Stimulated activated CD4-positive, alpha-beta T cell treated with anti-CD3 and anti-CD28 coated beads, Interleukin-15, amount 100 ng/mL, for 48 hours (primary cell): Measurements from ENCODE around the gene SORD.
A peak's percentile ranks its signal among the peaks of the same experiment; 100 is the strongest.
"Not testable (repeated sequence)": the region's sequence is repeated elsewhere in the genome, so short reads cannot be mapped to it uniquely, and the experiment has no call there.

Experiments
- DNase-seq, 2 donors: peaks; one replicate each; pipeline ENCODE4 v3.0.0-alpha.2; 2020; ENCODE audit warnings: low read depth in 2 of 2

Gene SORD

DNA sequence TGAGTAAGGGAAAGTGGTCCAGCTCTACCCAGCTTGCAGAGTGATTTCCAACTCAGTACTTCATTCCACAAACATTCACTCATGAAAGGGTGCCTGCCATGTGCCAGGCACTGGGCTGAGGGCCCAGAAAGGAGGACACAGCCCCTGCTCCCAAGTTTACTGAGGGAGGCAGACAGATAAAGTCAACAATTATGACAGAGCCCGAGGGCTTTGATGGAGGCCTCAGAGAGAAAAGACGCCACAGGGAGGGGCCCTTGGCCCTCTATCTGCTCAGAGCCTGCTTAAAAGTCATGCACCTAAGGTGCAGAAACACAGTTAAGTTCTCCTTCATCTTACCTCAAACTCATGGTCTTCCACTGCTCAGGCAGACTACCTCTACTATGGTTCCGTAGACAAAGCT lies 1.7 kb downstream of the SORD start:
- DNase-seq: not testable (repeated sequence)

DNA sequence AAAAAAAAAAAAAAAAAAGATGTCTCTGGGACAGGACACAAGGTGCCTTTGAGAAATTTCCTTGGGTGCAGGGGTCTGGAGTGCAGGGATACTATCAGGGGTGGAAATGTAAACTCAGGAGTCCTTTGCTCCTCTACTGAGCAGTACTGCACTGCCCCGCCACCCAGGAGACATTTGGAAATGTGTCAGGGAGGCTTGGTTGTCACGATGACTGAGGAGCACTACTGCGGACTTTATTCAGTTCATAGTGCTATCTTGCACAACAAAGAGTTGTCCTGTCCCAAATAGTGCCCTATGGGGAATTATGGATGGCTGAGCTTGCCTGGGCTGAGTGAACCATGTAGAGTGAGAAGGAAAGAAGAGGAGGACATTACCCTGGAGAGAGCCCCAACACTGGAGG lies 2.6 kb downstream of the SORD start:
- not testable (repeated sequence) for DNase-seq

DNA sequence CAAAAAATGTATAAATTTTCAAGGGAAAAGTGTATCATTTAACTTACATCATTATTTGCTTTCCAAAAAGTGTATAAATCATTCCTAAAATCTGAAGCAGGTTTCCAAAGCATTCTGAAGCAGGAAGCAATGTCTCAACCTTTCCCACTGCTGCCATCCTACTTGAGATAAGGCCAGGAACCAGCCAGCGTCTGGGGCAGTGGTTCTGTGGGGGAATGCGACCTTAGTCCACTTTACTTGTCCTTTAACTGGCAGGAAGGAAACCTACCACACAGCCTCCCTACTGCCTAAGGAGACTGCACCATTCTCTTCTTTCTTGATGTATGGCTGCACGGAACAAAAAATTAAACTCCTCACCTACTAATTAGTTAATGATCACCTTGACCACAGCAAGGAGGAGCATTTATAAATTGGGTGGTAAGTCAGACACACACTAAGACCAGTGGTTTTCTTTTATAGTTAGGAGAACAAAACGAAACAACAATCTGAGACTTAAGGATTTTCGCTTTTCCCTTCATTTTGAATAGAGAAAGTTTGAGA lies 3.7 kb downstream of the SORD start:
- no peak for DNase-seq

DNA sequence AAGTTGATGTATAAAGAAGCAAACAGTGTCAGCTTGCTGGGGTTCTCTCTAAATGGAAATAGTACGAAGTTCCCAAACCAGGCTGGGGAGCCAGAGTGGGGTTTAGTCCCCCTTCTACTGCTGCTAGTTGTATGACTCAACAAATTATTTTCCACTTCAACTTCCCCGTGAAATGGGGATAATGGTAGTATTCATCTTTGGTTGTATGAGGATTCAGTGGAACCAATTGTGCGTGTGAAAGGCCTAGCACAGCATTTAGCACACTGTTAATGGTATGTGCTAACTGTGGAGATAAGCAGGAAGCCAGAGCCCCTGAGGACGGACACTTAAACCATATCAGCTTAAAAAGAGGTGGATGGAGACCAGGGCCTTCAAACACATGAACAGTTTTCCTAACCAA lies 4.2 kb downstream of the SORD start:
- DNase-seq: no peak

DNA sequence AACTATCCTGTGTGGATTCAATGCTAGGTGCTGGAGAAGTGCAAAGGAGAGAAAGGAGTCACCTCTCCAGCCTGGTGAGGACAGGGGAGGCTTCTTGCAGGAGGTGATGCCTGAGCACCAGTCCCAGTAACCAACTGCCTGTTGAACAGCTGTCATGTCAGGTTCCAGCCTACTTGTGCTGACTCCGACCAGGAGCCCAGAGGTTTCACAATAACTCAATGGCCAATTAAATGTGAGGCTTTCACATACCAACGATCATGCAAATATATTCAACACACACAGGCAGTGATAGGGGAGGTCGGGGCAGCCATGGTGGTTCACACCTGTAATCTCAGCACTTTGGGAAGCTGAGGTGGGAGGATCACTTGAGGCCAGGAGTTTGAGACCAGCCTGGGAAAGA lies 7.7 kb downstream of the SORD start:
- no peak for DNase-seq

DNA sequence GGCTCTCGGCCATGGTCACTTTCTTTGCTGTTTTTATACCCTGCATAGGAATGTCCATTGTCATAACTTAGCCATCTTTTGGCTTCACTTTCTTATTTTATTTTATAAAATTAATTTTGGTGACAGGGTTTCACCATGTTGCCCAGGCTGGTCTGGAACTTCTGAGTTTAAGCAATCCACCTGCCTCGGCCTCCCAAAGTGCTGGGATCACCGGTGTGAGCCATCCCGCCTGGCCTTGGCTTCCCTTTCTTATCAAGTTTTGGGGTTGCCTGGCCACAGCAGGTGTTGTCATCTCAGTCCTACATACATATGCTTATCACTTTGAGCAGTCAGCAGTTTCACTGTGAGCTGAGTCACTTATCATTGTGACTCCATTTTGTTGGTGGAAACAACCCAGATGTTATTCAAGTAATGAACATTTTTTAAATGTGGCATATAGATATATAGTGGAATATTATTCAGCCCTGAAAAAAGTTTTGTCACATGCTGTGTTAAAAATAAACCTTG lies 8.6 kb downstream of the SORD start:
- DNase-seq: not testable (repeated sequence)

DNA sequence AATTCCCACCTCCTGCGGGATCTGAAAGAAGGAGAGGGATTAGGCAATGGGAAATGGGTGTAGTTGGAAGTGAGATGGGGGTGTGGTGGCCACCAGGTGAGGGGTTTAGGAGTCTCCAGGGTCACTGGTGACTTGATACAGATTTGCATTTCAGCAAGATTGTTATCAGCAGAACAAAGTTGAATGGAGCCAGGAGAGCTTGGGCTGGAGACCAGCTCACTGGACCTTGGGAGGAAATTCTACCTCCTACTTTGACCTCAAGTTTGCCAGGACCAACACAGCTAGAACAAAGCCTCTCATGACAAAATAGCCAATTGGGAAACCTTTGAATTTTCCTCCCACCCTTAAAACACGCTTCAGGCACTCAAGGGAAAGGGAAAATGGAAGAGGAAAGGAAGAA lies 9.5 kb downstream of the SORD start:
- DNase-seq: not testable (repeated sequence)

DNA sequence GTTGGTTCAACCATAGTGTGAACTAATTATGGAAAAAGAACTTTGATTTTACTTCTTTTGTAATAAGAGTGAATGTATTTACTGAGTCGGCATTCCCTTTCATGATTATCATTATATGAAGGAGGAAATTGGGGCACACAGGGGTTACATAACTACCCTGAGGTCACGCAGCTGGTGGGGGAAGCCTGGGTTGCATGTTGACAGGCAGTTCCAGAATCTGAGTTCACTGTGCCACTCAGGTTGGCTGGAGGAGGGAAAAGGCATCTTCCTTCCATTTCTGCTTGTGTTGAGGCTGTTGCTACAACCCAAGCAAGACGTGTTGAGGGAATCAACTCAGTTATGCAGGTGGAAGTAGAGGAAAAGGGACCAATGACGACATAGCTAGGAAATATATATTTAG lies 11.1 kb downstream of the SORD start:
- DNase-seq: not testable (repeated sequence)

DNA sequence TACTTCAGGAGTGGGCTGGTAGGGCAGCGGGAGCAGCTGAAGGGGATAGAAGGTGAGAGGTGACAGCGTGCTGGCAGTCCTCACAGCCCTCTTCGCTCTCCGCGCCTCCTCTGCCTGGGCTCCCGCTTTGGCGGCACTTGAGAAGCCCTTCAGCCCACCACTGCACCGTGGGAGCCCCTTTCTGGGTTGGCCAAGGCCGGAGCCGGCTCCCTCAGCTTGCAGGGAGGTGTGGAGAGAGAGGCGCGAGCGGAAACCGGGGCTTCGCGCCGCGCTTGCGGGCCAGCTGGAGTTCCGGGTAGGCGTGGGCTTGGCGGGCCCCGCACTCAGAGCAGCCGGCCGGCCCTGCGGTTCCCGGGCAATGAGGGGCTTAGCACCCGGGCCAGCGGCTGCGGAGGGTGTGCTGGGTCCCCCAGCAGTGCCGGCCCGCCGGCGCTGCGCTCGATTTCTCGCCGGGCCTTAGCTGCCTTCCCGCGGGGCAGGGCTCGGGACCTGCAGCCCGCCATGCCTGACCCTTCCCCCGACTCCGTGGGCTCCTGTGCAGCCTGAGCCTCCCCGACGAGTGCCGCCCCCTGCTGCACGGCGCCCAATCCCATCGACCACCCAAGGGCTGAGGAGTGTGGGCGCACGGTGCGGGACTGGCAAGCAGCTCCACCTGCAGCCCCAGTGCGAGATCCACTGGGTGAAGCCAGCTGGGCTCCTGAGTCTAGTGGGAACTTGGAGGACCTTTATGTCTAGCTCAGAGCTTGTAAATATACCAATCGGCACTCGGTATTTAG lies 11.8 kb downstream of the SORD start:
- not testable (repeated sequence) for DNase-seq

DNA sequence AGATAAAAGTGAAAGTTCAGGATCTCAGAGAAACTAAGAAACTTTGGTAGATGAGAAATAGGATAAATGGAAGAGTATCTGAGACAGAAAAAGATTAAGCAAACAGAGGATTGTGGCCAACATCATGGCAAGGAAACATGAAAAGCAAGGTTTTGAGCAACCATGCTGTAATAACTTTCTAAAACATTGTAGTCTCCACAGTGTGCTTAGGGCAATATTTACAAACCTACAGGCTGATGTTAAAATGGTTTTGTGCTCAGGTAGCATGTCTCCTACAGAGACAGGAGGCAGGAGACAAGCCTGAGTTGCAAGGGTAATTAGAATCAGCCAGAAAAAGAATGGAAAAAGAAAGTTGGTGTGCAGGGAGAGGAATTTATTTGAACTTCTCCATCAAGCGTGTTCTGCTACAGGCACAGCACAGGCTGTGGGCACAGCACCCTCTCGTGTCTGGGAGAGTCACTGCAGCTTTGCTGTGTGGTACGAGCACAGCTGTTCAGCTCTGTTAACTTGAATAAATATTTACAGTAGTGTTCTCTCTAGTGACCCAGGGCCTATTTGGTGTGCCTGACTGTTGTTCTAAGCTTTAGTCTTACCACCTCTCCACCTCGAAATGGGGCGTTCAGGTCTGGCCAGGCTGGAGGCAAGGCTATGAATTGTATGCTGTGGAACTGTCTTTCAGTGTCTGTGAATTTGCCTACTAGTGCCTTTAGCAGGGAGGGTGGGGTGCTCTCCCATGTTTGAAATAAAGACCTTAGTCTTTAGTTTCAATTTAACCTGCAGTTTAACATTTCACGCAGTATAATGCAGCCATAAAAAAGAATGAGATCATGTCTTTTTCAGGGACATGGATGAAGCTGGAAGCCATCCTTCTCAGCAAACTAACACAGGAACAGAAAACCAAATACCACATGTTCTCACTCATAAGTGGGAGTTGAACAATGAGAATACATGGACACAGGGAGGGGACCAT lies 14.1 kb downstream of the SORD start:
- DNase-seq: peak; percentile 47 to 55

DNA sequence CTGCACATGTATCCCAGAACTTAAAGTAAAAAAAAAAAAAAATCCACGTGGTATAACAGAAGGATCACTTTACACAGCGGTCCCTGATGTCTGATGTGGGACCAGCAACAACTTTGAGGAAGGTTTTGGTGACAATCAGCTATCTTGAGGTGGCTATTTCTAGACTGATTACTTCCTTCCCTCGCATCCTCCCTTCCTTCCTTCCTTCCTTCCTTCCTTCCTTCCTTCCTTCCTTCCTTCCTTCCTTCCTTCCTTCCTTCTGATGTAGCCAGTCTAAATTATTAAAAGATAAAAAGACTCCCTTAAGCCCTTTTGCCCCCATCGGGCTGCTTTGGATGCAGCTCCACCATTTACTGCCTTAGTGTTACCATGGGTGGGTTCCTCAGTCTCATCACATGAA lies 14.9 kb downstream of the SORD start:
- DNase-seq: no peak

DNA sequence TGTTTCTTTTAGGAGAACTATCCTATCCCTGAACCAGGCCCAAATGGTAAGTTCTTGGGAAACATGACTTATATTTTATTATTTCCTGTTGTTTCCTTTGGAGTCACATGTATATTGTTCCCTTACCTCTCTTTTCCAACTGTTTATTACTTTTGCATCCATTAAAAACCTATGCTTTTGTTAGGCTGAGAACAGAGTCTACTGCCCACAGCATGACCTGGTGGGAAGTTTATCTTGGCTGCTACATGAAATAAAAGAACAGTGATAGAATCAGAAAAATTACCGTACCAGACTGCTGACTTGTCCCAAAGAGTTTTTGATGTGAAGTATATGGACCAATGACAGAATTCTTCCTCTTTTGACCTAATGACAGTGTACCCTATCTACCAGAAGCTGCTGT lies 17.4 kb downstream of the SORD start:
- DNase-seq: not testable (repeated sequence)

DNA sequence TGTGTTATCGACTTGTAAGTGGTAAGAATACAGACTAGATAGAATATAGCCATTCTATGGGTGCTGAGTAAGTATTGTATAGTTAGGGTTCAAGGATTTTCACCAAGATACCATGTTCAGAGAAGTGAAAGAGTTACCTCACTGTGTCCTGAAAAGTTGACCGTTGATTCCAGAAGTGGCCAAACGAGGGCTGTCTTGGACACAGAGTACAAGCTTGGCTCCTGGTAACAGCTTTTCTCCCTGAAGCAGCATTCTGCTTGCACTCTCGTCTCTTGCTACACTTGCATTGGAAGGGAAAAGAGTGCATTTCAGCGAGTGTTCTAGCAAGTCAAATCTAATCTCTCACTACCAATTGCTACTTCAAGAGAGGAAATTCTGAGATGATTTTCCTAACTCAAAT lies 18.5 kb downstream of the SORD start:
- not testable (repeated sequence) for DNase-seq

DNA sequence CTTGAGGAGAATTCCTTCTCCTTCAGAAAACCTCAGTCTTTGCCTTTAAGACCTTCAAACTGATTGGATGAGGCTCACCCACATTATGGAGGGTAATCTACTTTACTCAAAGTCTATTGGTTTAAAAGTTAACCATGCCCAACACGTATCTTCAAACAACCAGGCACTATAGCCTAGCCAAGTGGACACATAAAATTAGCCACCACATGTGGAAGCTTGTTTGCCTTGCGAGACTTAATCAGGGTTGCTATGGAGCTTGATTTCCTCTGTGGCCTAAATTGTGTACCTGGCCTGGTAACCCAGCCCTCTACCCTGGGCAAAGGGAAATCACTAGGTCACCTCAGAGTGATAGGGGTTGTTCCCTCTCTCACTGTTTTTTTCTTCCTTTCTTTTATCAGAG lies 19.9 kb downstream of the SORD start:
- not testable (repeated sequence) for DNase-seq

DNA sequence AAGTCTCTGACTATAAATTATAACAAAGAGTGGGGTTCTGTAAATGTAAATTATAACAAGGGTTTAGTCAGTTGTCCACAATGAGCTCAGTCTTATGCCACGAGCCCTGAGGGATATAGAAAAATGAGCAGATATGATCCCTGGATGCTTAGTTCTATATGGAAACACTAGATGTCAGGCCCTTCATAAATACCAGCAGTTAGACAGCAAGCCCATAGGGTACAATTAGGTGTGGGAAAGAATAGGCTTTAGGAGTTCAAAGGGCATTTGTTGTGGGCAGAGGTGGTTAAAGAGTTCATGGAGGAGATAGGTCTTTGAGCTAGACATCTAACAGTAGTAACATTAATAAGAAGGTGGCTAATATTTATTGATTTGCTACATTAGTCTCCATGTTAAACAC lies 21.3 kb downstream of the SORD start:
- not testable (repeated sequence) for DNase-seq

DNA sequence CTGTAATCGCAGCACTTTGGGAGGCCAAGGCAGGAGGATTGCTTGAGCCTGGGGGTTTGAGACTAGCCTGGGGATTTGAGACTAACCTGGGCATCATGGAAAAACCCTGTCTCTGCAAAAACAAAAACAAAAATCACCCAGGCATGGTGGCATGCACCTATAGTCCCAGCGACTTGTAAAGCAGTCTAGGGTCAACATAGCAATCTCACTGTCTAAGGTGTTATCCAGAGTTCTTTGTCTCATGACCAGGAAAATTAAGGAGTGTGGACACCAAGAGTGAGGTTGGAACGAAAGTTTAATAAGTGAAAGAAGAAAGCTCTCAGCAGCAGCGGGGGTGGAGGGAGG lies 25.4 kb downstream of the SORD start:
- not testable (repeated sequence) for DNase-seq

DNA sequence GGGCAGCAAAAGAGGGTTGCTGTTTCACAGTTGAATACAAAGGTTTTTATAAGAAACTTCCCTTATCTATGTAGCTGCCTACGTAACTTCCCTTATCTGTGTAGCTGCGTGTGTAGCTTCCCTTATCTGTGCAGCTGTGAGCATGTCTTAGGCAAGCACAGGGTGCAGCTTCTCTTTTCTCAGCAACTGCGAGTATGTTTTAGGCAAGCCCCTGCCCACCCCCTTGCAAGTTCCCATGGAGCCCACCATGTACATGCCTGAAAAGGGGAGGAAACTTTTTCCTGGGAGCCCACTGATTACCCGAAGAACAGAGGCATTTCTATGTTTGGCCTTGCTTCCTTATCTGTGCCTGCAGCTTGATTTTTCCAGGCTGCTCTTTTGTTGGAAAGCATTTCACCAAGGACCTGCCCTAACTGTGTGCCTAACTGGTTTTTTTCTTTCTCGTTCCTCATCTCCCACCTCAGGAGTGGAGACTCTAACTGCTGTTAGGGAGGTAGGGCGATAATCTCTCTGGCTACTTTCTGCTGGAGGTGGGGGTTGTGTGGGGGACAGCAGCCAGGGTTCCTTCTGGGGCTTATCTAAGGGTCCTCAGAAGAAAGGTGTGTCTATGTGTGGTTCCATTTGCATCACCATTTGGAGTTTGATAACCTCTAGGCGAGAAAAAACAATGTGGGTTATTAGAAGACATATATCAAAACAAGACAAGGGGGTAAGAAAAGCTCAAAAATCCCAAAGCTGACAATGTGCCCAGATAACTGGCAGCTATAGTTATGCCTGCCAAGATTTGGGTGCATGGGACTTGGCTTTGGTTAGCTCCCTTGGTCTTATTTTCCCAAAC lies 26.0 kb downstream of the SORD start:
- DNase-seq: no peak

DNA sequence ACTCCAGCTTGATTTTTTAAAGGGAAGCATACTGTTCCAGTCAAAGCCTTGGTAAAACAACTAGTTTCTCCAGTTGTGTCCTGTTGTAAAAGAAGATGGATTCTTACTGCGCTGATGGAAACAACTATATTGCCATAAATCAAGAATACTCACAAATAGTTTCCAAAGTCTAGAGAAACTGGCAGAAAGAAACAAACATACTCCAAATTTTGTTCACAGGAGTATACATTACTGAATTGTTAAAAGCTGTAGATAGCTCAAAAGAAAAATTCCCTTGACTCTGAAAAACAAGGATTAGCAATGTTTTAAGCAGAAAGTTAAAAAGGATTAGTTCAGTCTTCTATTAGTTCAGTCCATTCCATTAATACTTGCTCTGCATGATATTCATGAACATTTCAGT lies 27.6 kb downstream of the SORD start:
- no peak for DNase-seq

DNA sequence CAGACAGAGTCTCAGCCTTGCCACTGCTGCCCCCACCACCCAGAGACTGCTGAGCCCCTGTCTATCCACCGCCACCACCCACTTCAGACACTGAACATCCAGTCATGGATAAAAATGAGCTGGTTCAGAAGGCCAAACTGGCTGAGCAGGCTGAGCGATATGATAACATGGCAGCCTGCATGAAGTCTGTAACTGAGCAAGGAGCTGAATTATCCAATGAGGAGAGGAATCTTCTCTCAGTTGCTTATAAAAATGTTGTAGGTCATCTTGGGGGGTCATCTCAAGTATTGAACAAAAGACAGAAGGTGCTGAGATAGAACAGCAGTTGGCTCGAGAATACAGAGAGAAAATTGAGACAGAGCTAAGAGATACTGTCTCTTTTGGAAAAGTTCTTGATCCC lies 29.7 kb downstream of the SORD start:
- not testable (repeated sequence) for DNase-seq

DNA sequence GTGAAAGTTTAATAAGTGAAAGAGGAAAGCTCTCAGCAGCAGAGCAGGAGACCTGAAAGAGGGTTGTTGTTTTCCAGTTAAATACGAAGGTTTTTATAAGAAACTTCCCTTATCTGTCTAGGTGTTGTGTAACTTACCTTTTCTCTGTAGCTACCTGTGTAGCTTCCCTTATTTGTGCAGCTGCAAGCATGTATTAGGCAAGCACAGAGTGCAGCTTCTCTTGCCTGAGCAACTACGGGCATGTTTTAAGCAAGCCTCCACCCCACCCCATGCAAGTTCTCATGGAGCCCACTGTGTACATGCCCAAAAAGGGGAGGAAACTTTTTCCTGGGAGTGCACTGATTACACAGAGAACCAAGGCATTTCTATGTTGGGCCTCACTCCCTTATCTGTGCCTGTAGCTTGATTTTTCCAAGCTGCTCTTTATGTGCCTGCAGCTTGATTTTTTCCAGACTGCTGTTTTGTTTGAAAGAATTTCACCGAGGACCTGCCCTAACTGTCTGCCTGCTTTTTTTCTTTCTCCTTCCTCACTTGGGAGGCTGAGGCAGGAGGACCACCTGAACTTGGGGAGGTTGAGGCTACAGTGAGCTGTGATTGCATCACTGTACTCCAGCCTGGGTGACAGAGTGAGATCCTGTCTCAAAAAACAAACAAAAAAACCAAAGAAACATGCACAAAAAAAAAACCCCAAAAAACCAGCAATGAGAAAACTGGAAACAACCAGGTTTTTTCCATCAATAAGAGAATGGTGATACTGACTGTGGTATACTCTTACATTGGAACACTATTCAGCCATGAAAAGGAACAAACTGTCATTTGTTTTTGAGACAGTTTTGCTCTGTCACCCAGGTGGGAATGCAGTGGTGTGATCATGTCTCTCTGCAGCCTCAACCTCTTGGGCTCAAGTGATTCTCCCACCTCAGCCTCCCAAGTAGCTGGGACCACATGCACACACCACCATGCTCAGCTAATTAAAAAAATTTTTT lies 36.0 kb downstream of the SORD start:
- not testable (repeated sequence) for DNase-seq
